Measurements from ENCODE around the gene GRHL1.

GRCh38 chr2:9968553-9969497, 17.3 kb downstream of the GRHL1 start:
- no peak for TF ChIP-seq POLR2A (IDR thresholded peaks at IDR 0.05)
- no peak for TF ChIP-seq CTCF (IDR thresholded peaks at IDR 0.05)
